ENCODE results near the gene C16orf89.
"Not testable (repeated sequence)": the region's sequence is repeated elsewhere in the genome, so short reads cannot be mapped to it uniquely, and the experiment has no call there.

C16orf89 gene

GRCh38 chr16:5065813-5066212, at the start of gene C16orf89:
C16orf89 (minus strand) TSS chr16:5065956; CDS start chr16:5065908, 48 bp downstream.
- DNase-seq: no peak

GRCh38 chr16:5110933-5111332, 45.2 kb upstream of the C16orf89 start:
- DNase-seq: not testable (repeated sequence)

DNA sequence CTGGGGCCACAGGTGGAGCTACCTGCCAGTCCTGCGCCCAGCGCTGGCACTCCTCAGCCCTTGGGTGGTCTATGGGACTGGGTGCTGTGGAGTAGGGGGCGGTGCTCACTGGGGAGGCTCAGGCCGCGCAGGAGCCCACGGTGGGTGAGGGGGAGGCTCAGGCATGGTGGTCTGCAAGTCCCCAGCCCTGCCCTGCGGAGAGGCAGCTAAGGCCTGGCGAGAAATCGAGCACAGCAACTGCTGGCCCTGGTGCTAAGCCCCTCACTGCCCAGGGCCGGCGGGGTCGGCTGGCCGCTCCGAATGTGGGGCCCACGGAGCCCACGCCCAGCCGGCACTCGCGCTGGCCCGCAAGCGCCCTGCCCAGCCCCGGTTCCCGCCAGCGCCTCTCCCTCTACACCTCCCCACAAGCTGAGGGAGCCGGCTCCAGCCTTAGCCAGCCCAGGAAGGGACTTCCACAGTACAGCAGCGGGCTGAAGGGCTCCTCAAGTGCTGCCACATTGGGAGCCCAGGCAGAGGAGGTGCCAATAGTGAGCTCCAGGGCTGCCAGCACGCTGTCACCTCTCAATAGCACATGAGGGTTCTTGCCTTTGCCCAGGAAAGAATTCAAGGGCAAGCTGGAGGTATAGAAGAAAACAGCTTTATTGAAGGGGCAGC, 42.9 kb upstream of the C16orf89 start:
- no peak for DNase-seq

DNA sequence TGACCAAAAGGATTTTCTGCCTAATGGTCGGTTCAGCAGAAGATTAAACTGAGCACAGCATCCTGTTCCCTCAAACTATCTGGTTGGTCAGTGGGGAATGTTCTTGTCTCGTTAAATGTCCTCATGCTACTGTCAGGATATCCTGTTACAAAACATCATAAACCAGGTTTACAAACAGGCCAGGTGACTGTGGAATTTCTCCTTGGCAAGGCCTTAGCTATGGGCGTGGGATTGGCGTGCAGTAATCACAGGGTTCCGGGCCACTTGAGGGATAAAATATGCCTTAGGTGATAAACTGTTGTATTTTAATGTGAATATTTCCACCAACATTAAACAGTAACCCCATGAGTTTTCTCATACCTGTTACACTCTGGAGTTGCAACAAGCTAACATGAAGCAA, 39.3 kb upstream of the C16orf89 start:
- DNase-seq: not testable (repeated sequence)

DNA sequence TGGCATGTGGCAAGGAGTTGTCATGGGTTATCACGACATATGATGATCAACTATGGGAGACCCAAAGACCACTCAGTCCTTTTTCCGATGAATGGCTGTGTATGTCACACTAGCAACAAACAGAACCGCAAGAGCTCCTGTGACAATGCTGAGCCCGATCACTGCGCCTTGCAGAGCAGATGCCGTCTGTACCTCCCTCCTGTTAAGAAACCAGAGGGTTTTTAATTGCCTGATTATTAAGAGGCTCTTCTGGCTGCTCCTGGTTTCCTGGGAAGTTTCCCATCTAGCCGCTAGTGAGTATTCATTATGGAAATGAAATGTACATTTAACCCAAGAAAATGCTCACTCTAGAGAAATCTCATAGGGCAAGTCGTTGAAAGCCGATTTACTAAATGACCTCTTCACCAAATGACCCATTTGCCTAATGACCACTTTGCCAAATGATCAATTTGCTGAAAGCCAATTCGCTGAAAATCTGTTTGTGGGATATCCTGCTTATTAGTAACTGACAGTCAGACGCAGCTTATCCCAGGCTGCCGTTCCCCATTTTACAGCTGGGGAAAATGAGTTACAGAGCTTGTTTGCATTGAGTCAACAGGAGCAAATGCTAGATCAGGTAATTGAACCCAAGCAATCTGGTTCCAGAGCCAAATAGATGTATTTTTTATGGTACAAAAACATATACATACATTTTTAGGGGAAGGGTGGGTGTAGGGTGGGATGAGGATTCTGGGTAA, 37.7 kb upstream of the C16orf89 start:
- not testable (repeated sequence) for DNase-seq

- DNase-seq: not testable (repeated sequence)
These were observed 33.4 kb upstream of the C16orf89 start for GRCh38 chr16:5099174-5099573.

DNA sequence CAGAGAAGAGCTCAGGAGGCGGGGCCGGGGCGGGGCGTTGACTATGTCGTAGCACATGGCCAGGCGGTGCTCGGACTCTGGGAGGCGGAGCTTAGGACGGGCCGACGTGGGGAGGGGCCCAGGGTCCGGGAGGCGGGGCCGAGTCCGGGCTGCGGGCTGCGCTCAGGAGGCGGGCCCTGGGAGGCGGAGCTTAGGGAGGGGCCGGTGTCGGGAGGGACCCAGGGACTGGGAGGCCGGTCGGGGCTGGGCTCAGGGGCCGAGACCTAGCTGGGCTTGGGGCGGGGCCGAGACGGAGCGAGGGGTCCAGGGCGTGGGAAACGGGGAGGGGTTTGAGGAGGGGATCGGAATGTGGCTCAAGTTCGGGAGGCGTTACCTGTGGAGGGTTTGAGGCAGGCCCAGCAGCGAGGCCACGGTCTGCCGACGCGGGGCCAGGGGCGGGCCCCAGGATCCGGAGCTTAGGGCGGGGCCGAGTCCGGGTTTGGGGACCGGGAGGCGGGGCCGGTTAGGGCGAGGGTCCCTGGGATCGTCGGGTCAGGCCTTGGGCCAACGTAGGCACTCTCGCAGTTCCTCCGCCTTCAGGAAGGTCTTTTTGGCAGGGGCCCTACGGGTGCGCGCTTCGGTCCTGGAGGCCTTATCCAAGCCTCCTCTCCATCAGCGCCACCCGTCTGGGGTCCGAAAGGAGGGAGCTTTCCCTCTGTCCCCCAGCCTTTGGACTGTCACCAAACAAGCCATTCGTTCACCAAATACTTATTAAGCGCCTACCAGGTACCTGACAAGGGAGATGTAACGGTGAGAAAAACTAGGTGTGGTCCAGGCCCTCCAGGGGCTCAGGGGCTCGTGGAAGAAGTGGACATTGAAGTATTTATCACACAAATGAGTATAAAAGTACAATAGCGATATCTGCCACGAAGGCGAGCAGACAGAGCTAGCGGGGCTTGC, 32.7 kb upstream of the C16orf89 start:
- peak; percentile 1 for DNase-seq

DNA sequence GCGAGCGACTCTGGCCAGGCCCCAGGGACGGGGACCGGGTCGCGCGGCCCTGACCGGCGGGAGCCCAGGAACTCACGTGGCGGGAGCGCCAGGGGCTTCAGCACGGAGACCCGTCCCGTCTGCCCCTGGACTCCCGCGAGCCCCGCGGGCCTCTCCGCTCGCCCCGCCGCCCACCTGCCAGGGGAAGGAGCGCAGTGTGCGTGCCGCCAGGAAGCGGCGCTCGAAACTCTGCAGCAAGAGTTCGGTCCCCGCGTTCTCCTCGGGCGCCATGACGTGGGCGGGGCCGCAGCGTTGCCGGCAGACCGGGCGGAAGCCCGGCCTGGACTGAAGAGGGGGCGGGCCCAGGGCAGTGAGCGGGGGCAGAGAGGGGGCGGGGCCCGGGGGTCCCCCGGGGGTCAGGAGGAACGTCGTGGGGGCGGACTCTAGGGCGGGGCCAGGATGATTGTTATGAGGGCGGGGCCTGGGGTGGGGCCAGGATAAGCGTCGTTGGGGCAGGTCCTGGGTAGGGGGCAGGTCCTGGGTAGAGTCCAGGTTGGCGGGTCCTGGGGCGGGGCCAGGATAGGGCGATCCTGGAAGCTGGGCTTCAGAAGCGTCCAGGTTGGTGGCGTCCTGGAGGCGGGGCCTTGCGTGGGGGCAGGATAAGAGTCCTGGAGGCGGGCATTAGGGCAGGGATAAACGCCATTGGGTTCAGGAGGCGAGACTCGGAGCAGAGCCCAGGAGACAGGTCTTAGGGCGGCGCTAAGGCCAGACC, 31.9 kb upstream of the C16orf89 start, which contains the start of gene EEF2KMT:
Gene EEF2KMT, minus strand, starts transcription at position 326 of the 751 bp plus-strand sequence. Its CDS starts 56 bp downstream, at position 270.
- peak; percentile 99 for DNase-seq

- DNase-seq: not testable (repeated sequence)
These were observed 31.3 kb upstream of the C16orf89 start for GRCh38 chr16:5097061-5097469.

DNA sequence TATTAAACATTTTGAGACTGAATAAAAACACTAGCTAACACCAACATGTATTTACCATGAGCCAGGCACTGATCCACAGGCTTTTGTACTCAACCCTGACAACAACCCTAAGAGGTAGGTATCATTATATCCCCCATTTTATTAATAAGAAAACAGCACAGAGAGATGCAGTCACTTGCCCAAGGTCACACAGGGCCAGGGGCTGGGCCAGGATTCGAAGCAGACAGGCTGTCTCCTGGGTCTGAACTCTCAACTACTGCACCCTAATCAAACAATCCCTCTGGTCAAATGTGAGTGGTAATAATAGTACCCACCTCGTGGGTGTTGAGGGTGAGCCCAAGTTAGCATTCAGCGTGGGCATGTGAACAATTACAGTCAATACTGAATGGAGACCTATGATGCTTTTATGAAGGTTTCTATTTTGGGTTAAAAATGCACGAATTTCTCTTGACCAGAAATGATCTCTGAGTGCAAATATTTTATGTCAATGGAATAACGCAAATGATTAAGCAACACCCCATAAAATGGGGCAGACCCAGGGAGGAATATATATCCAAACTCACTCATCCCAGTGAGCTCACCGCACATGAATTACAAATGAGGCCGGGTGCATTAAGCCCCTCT, 30.8 kb upstream of the C16orf89 start:
- DNase-seq: not testable (repeated sequence)

- not testable (repeated sequence) for DNase-seq
These were observed 29.5 kb upstream of the C16orf89 start for GRCh38 chr16:5095145-5095830.

- DNase-seq: not testable (repeated sequence)
These were observed 28.0 kb upstream of the C16orf89 start for GRCh38 chr16:5093746-5094145.

DNA sequence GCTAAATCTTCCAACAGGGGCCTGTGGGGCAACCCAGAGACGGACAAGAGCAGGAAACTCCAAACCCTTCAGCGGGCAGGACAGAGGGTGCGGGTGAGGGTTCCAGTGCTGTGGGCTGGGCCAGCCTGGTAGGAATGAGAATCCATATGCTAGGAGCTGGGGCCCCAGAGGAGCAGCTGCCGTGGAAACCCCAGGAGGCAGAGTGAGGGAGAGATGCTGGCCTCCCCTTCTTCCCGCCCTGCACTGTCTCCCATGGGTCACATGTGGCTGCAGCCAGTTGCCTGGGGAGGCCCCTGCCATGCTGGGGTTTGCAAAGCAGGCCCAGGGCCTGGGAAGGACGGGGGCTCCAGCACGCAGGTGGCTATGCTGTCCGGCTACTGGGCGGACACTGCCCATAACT, 27.3 kb upstream of the C16orf89 start:
- DNase-seq: not testable (repeated sequence)

DNA sequence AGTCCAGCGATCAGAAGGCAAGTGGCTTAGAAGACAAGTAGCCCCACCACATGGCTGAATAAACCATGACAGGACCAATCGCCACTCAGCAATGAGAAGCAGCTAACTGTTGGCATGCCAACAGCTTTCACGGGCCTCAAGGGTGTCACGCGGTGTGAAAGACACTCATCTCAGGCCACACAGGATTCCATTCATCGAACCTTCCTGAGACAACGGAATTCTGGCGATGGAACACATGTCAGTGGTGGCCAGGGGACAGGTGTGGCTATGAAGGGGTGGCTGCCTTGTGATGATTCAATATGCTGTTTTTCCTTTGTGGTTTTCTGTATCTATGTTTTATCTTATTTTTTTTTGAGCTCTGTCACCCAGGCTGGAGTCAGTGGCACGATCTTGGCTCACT, 24.8 kb upstream of the C16orf89 start:
- not testable (repeated sequence) for DNase-seq

DNA sequence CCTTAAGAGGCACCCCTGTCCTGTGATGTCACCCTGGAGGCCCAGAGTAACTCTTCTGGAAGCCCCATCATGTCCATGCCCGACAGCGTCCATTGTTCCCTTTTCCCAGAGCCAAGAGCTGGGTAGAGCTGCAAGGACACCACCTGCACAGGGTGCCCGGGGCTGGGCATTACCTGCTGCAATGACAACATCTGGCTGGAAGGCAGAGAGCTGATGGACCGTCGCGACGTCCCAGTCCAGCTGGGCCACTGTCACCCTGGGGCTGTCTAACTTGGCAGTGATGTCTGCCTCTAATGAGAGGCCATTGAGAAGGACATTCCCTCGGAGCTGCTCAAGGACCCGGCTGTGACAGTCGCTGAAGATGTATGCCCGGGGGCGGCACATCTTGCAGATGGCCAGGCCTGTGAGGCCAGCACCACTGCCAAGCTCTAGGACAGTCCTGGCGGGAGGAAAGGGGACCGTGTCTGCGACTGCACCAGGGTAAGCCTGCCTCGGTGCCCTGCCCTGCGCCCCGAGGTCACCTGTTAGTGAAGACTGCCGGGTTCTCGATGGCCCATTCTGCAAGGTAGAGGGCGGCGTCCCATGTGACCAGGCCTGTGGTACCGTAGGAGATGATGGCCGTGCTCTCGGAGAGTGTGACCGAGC, 24.3 kb upstream of the C16orf89 start:
- DNase-seq: not testable (repeated sequence)

GRCh38 chr16:5088936-5089335, 23.2 kb upstream of the C16orf89 start:
- not testable (repeated sequence) for DNase-seq

DNA sequence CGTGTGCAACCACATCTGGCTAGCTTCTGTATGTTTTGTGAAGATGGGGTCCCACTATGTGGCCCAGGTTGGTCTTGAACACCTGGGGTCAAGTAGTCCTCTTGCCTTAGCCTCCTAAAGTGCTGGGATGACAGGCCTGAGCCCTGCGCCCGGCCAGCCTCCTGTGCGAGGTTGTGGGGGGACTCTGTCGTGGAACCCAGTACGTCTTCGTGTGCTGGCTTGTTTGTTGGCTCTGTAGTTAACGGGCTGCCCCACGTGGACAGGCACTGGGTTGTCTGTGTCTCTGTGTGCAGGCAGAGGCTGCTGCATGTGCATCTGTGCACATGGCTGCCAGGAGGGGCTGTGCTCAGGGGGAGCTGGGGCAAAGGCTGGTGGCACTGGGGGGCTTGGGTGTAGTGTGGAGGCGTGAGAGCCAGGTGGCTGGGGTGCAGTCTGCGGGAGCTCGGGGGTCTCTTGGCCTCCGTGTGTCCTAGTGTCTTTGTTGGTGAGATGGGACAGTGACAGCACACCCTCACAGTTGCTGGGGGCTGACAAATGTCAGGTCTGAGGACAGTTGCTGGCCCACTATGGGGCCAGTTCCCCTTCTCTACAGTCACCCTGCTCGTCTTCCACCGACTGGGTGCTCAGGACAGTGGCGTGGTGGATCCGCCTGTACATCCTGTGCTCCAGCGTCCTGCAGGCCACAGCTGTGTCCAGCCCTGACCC, 22.5 kb upstream of the C16orf89 start:
- DNase-seq: not testable (repeated sequence)

DNA sequence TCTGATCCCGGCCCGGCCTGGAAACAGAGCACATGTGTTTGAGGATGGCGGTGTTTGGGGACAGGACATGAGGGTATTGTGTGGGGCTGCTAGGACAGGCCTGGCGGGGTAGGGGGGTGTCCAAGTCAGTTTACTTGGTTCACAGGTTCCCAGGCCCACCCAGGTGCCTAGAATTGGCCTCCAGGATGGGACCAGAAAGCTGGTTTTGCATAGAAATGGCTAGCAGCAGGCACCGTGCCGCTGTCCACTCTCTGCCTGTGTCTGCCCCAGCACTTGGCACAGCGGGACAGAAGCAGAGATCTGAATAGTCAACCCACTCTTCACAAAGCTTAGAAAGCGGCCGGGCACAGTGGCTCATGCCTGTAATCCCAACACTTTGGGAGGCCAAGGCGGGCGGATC, 20.0 kb upstream of the C16orf89 start:
- not testable (repeated sequence) for DNase-seq

GRCh38 chr16:5084802-5085201, 19.0 kb upstream of the C16orf89 start:
- DNase-seq: peak; percentile 15
